SK-N-SH (cell line): ENCODE data around the gene PCDHGA11.

Source experiments
- ELF1 ChIP-seq: IDR thresholded peaks from 2 replicates; pipeline ENCODE4 v1.4.0; 2012
- FOXM1 ChIP-seq: IDR thresholded peaks from 2 replicates; pipeline ENCODE4 v1.4.0; 2012; ENCODE audit warnings: low read depth, mild to moderate bottlenecking
- GABPA ChIP-seq: IDR thresholded peaks from 2 replicates; pipeline ENCODE4 v1.4.0; 2012; ENCODE audit warnings: low read depth, mild to moderate bottlenecking
- MXI1 ChIP-seq: IDR thresholded peaks from 2 replicates; pipeline ENCODE4 v1.6.1; 2012; ENCODE audit warnings: mild to moderate bottlenecking, low read depth, low read length, improper control_type of control experiment
- NFIC ChIP-seq: IDR thresholded peaks from 2 replicates; pipeline ENCODE4 v1.4.0; 2012; ENCODE audit warnings: borderline replicate concordance
- NRF1 ChIP-seq: IDR thresholded peaks from 2 replicates; pipeline ENCODE4 v1.6.1; 2012; ENCODE audit warnings: low read depth, mild to moderate bottlenecking, low read length
- SIN3A ChIP-seq: IDR thresholded peaks from 2 replicates; pipeline ENCODE4 v1.6.1; 2012; ENCODE audit warnings: low read depth, mild to moderate bottlenecking, low read length, moderate library complexity, borderline replicate concordance
- TCF12 ChIP-seq: IDR thresholded peaks from 2 replicates; pipeline ENCODE4 v1.4.0; 2012
- TF ChIP-seq, protein P1 (sequence below): fragments of 200-600 bp; sonication (generic); IDR thresholded peaks from 2 replicates; pipeline ENCODE4 v1.6.1; 2017; ENCODE audit warnings: antibody characterized with exemption, mild to moderate bottlenecking, moderate library complexity

DNA sequence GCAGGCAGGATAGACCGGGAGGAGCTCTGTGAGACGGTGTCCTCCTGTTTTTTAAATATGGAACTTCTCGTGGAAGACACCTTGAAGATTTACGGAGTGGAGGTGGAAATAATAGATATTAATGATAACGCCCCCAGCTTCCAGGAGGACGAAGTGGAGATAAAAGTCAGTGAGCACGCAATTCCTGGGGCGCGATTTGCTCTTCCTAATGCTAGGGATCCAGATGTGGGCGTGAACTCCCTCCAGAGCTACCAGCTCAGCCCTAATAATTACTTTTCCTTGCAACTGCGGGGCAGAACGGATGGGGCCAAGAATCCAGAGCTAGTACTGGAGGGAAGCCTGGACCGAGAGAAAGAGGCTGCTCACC, 621 bp downstream of the PCDHGA11 start:
- TF ChIP-seq FOXM1 (no peak), NRF1 (no peak), TCF12 (no peak), NFIC (no peak), MXI1 (no peak), GABPA (no peak), SIN3A (no peak), ELF1 (no peak)
- TF ChIP-seq, protein P1, sequence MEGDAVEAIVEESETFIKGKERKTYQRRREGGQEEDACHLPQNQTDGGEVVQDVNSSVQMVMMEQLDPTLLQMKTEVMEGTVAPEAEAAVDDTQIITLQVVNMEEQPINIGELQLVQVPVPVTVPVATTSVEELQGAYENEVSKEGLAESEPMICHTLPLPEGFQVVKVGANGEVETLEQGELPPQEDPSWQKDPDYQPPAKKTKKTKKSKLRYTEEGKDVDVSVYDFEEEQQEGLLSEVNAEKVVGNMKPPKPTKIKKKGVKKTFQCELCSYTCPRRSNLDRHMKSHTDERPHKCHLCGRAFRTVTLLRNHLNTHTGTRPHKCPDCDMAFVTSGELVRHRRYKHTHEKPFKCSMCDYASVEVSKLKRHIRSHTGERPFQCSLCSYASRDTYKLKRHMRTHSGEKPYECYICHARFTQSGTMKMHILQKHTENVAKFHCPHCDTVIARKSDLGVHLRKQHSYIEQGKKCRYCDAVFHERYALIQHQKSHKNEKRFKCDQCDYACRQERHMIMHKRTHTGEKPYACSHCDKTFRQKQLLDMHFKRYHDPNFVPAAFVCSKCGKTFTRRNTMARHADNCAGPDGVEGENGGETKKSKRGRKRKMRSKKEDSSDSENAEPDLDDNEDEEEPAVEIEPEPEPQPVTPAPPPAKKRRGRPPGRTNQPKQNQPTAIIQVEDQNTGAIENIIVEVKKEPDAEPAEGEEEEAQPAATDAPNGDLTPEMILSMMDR, result no peak
